Esophagus muscularis mucosa (tissue), 4 donors: ENCODE data around the gene PHC3. TPM values are rescaled to one million over a fixed set of nuclear protein-coding genes. Genes with fewer than 3 reads are reported as not detected.
"Not testable (repeated sequence)": the region's sequence is repeated elsewhere in the genome, so short reads cannot be mapped to it uniquely, and the experiment has no call there.

Experiments
- DNase-seq: peaks from one replicate; pipeline ENCODE4 v3.0.0-alpha.2; 2017; ENCODE audit errors: extremely low spot score
- H3K27ac ChIP-seq, 4 donors: fragments of 200-600 bp; sonication (generic); replicated peaks in 1 of 4; 1 replicate in 3 of 4; 2 replicates in 1 of 4; pipeline ENCODE4 v1.5.1; 2016 to 2019; ENCODE audit warnings: mild to moderate bottlenecking in 1 of 4
- H3K27me3 ChIP-seq, 4 donors: fragments of 200-600 bp; sonication (generic); one replicate each; pipeline versions ENCODE4 v1.5.1 to v1.6.0; 2016 to 2019
- H3K36me3 ChIP-seq, 4 donors: fragments of 200-600 bp; sonication (generic); one replicate each; pipeline ENCODE4 v1.5.1; 2016 to 2019
- H3K4me1 ChIP-seq, 4 donors: fragments of 200-600 bp; sonication (generic); one replicate each; pipeline ENCODE4 v1.5.1; 2016 to 2019
- H3K4me3 ChIP-seq, 4 donors: fragments of 200-600 bp; sonication (generic); 1 replicate in 2 of 4; 2 replicates in 2 of 4; pipeline ENCODE4 v1.5.1; 2016 to 2019; ENCODE audit warnings: mild to moderate bottlenecking in 4 of 4, moderate library complexity in 1 of 4
- H3K9me3 ChIP-seq, 4 donors: fragments of 200-600 bp; sonication (generic); 1 replicate in 3 of 4; 2 replicates in 1 of 4; pipeline ENCODE4 v1.5.1; 2016 to 2019
- EP300 ChIP-seq: sonication (generic); formaldehyde crosslinking; IDR thresholded peaks from one replicate; pipeline ENCODE4 v1.6.1; 2017; ENCODE audit warnings: antibody characterized with exemption
- POLR2A ChIP-seq: fragments of 450-650 bp; IDR thresholded peaks from one replicate; pipeline ENCODE4 v1.6.1; 2017; ENCODE audit warnings: antibody characterized with exemption, moderate library complexity, mild to moderate bottlenecking, low read depth
- POLR2AphosphoS5 ChIP-seq, 2 donors: sonication (generic); formaldehyde crosslinking; IDR thresholded peaks; one replicate each; pipeline ENCODE4 v1.6.1; 2017; ENCODE audit warnings: antibody characterized with exemption in 2 of 2
- WGBS: methylation state at CpG from one replicate; pipeline ENCODE4 v1.1.5; 2018; 5-methylcytosine and 5-hydroxymethylcytosine counted together
- intact Hi-C: fragments of 100-400 bp; cut with DNase I; formaldehyde crosslinking; loops from one replicate; pipeline ENCODE4 v1.15.1; 2023
- total RNA-seq, 4 donors: library from RNA; depleted of rRNA; stranded (reverse); fragments of >200 nt; gene quantifications; one replicate each; pipeline versions ENCODE4 v1.1.0 to v1.2.1, GENCODE V29; 2016
- TF ChIP-seq, protein P1 (sequence below), 3 experiments: fragments of 200-600 bp in 2 of 3; fragments of 450-650 bp in 1 of 3; sonication (generic) in 2 of 3; IDR thresholded peaks; one replicate each; pipeline ENCODE4 v1.5.1; 2017 to 2019; ENCODE audit warnings: antibody characterized with exemption in 3 of 3, mild to moderate bottlenecking in 2 of 3, moderate library complexity in 1 of 3

The PHC3 gene
- total RNA-seq, 4 donors from 2014 or later, result 53.7 to 83.1 (median 70.8) TPM

DNA sequence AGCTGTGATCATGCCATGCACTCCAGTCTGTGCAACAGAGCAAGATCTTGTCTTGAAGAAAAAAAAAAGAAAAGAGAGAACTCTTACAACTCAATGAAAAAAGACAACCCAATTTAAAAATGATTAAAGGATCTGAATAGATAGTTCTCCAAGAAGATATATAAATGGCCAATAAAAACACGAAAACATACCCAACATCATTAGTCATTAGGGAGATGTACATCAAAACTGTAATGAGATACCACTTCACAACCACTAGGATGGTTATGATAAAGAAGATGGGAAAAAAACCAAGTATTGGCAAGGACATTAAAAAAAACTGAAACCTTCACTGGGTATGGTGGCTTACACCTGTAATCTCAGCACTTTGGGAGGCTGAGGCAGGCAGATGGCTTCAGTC lies 38.3 kb upstream of the PHC3 start:
- intact Hi-C loops, result loop anchor here (5.0 kb wide), 2 partner anchors 38 to 137 kb away; partner anchors contain the start of genes PHC3 and SKIL
- H3K27ac ChIP-seq, result no peak overlapping the region
- DNase-seq, result no peak
- H3K36me3 ChIP-seq, result no peaks in the 10 kb centered on the region
- H3K9me3 ChIP-seq, result no peaks in the 10 kb centered on the region
- TF ChIP-seq POLR2AphosphoS5 (IDR thresholded peaks at IDR 0.05) (no peak), EP300 (no peak)
- peaks cover 0 to 27% (median 20%) of the 10 kb centered on the region in 4 donors for H3K4me1 ChIP-seq
- H3K4me3 ChIP-seq, result no peak overlapping the region
- no peaks in the 10 kb centered on the region for H3K27me3 ChIP-seq
- 93% methylated on average over 1 of the region's 1 CpG for WGBS

DNA sequence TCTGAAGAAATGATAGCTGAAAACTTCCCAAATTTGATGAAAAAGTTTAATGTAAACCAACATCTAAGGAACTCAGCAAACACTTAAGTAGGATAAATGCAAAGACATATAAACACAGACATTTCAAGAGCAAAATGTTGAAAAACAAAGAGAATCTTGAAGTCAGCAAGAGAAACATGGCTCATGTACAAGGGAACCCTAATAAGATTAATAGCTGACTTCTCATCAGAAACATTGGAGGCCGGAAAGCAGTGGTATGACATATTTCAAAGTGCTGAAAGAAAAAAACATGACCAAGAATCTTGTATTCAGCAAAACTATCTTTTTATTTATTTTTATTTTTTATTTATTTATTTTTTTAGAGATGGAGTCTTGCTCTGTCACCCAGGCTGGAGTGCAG lies 30.1 kb upstream of the PHC3 start:
- no peaks in the 10 kb centered on the region for H3K27me3 ChIP-seq
- no peaks in the 10 kb centered on the region for H3K4me1 ChIP-seq
- TF ChIP-seq, protein P1, sequence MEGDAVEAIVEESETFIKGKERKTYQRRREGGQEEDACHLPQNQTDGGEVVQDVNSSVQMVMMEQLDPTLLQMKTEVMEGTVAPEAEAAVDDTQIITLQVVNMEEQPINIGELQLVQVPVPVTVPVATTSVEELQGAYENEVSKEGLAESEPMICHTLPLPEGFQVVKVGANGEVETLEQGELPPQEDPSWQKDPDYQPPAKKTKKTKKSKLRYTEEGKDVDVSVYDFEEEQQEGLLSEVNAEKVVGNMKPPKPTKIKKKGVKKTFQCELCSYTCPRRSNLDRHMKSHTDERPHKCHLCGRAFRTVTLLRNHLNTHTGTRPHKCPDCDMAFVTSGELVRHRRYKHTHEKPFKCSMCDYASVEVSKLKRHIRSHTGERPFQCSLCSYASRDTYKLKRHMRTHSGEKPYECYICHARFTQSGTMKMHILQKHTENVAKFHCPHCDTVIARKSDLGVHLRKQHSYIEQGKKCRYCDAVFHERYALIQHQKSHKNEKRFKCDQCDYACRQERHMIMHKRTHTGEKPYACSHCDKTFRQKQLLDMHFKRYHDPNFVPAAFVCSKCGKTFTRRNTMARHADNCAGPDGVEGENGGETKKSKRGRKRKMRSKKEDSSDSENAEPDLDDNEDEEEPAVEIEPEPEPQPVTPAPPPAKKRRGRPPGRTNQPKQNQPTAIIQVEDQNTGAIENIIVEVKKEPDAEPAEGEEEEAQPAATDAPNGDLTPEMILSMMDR (IDR thresholded peaks at IDR 0.05), result no peak
- no peak for TF ChIP-seq EP300
- no peak for TF ChIP-seq POLR2A
- TF ChIP-seq POLR2AphosphoS5 (IDR thresholded peaks at IDR 0.05), result no peak
- no peak overlapping the region for H3K4me3 ChIP-seq
- no peaks in the 10 kb centered on the region for H3K36me3 ChIP-seq
- intact Hi-C loops, result no loop called here
- no peak overlapping the region for H3K27ac ChIP-seq
- 100% methylated on average over 1 of the region's 1 CpG for WGBS
- H3K9me3 ChIP-seq, result no peaks in the 10 kb centered on the region
- DNase-seq, result no peak

GRCh38 chr3:170207717-170208116 lies 26.2 kb upstream of the PHC3 start:
- 70% methylated on average over 6 of the region's 6 CpGs for WGBS
- H3K36me3 ChIP-seq, result no peaks in the 10 kb centered on the region
- intact Hi-C loops, result no loop called here
- H3K9me3 ChIP-seq, result no peaks in the 10 kb centered on the region
- no peak overlapping the region for H3K27ac ChIP-seq
- no peak overlapping the region for H3K4me3 ChIP-seq
- no peaks in the 10 kb centered on the region for H3K4me1 ChIP-seq
- TF ChIP-seq, protein P1 (IDR thresholded peaks at IDR 0.05), result no peak
- no peak for TF ChIP-seq EP300
- TF ChIP-seq POLR2AphosphoS5 (IDR thresholded peaks at IDR 0.05), result no peak
- TF ChIP-seq POLR2A, result no peak
- no peak for DNase-seq
- no peaks in the 10 kb centered on the region for H3K27me3 ChIP-seq

DNA sequence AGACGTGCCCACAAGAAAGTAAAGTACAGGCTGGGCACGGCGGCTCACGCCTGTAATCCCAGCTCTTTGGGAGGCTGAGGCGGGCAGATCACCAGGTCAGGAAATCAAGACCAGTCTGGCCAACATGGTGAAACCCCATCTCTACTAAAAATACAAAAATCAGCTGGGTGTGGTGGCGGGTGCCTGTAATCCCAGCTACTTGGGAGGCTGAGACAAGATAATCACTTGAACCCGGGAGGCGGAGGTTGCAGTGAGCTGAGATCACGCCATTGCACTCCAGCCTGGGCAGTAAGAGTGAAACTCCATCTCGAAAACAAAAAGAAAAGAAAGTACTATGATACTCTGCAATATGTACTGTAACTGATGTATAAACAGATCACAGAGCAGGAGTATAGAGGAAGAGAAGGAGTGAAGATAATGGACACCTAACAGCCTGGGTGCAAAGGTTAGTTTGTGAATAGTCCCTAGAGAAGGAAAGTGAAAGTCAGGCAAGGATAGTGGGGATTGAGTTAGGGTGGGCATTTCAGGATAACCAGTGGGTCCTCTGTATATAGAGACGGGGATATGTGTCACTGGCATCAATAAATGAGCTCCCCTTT lies 24.7 kb upstream of the PHC3 start:
- WGBS, result 89% methylated on average over 11 of the region's 11 CpGs
- H3K4me1 ChIP-seq, H3K27ac ChIP-seq, H3K4me3 ChIP-seq, intact Hi-C loops, H3K36me3 ChIP-seq, H3K9me3 ChIP-seq, DNase-seq, H3K27me3 ChIP-seq: not testable (repeated sequence)

DNA sequence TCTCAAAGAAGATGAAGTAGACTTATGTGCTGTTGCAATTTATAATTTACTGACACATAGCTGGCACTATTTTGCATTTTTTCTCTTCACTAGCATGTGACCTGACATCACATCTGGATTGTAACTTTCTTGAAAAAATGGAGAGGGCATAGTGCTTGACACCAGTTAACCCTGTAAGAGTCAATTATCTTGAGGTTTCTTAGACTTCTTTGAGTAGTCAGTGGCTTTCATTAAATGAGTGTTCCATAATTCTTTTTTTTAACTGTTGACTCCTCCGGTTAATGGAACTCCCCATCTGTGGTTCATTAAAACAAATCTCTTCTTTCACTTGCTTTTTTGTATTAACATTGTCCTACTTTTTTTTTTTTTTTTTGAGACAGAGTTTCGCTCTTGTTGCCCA lies 23.8 kb upstream of the PHC3 start:
- intact Hi-C loops, result no loop called here
- no peak overlapping the region for H3K27ac ChIP-seq
- no peaks in the 10 kb centered on the region for H3K4me1 ChIP-seq
- no peaks in the 10 kb centered on the region for H3K36me3 ChIP-seq
- 82% methylated on average over 2 of the region's 2 CpGs for WGBS
- H3K4me3 ChIP-seq, result no peak overlapping the region
- TF ChIP-seq POLR2AphosphoS5 (IDR thresholded peaks at IDR 0.05) (no peak), EP300 (no peak), POLR2A (no peak)
- TF ChIP-seq, protein P1 (IDR thresholded peaks at IDR 0.05), result no peak
- no peak for DNase-seq
- H3K27me3 ChIP-seq, result no peaks in the 10 kb centered on the region
- H3K9me3 ChIP-seq, result no peaks in the 10 kb centered on the region

- no peaks in the 10 kb centered on the region for H3K4me1 ChIP-seq
- no peak overlapping the region for H3K27ac ChIP-seq
- no peak for DNase-seq
- WGBS, result 95% methylated on average over 10 of the region's 10 CpGs
- intact Hi-C loops, result no loop called here
- H3K36me3 ChIP-seq, result no peaks in the 10 kb centered on the region
- H3K4me3 ChIP-seq, result no peak overlapping the region
- TF ChIP-seq, protein P1 (IDR thresholded peaks at IDR 0.05), result no peak
- TF ChIP-seq EP300, result no peak
- TF ChIP-seq POLR2AphosphoS5 (IDR thresholded peaks at IDR 0.05), result no peak
- no peak for TF ChIP-seq POLR2A
- no peaks in the 10 kb centered on the region for H3K9me3 ChIP-seq
- no peaks in the 10 kb centered on the region for H3K27me3 ChIP-seq
These were observed 23.0 kb upstream of the PHC3 start for GRCh38 chr3:170204509-170204908.
